Stomach (tissue), 4 donors: Measurements from ENCODE around the gene RSBN1.

Experiments used
- POLR2A ChIP-seq, 4 donors: fragments of 450-650 bp; IDR thresholded peaks; one replicate each; pipeline ENCODE4 v1.6.1; 2016; ENCODE audit warnings: antibody characterized with exemption in 4 of 4, control low read depth in 2 of 4, mild to moderate bottlenecking in 1 of 4, moderate library complexity in 1 of 4
- POLR2AphosphoS5 ChIP-seq, 3 donors: sonication (generic); formaldehyde crosslinking; IDR thresholded peaks; one replicate each; pipeline ENCODE4 v1.6.1; 2016; ENCODE audit warnings: antibody characterized with exemption in 3 of 3
- TF ChIP-seq, protein P1 (sequence below), 7 experiments: fragments of 450-650 bp in 4 of 7; fragments of 200-600 bp in 3 of 7; sonication (generic) in 3 of 7; IDR thresholded peaks; one replicate each; pipeline ENCODE4 v1.5.1; 2016 to 2019; ENCODE audit warnings: antibody characterized with exemption in 7 of 7, control low read depth in 2 of 7, mild to moderate bottlenecking in 1 of 7

DNA sequence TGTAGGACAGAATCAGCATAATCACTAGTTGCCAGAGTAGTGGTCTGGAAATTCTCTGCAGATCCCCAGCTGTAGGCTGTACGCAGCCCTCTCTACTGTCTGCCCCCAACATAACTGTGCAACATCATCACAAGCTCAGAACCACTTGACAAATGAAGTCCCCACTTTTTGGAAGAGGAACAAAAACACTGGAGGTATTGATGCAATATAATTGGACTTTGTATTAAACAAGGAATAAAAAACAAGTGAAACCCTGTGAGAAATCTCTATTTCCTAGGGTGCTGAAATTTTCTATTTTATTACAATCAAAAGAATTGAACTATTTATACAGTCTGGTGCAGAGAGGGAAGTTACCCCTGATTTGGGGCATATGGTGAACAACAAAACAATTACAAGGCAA, 68.2 kb downstream of the RSBN1 start:
- TF ChIP-seq, protein P1, sequence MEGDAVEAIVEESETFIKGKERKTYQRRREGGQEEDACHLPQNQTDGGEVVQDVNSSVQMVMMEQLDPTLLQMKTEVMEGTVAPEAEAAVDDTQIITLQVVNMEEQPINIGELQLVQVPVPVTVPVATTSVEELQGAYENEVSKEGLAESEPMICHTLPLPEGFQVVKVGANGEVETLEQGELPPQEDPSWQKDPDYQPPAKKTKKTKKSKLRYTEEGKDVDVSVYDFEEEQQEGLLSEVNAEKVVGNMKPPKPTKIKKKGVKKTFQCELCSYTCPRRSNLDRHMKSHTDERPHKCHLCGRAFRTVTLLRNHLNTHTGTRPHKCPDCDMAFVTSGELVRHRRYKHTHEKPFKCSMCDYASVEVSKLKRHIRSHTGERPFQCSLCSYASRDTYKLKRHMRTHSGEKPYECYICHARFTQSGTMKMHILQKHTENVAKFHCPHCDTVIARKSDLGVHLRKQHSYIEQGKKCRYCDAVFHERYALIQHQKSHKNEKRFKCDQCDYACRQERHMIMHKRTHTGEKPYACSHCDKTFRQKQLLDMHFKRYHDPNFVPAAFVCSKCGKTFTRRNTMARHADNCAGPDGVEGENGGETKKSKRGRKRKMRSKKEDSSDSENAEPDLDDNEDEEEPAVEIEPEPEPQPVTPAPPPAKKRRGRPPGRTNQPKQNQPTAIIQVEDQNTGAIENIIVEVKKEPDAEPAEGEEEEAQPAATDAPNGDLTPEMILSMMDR (IDR thresholded peaks at IDR 0.05) = no peak
- no peak for TF ChIP-seq POLR2A (IDR thresholded peaks at IDR 0.05)
- TF ChIP-seq POLR2AphosphoS5 (IDR thresholded peaks at IDR 0.05) = no peak
